HG03159 (cell line): ENCODE data around the gene MT1B.

ENCODE experiments used
- ATAC-seq: cut with Tn5 transposase; IDR thresholded peaks from one replicate; pipeline ENCODE4 v1.9.1; 2021; ENCODE audit warnings: mild to moderate bottlenecking, moderate library complexity; ENCODE audit not compliant: unreplicated experiment

MT1B gene

GRCh38 chr16:56683424-56684172 lies 31.9 kb downstream of the MT1B start:
- no peak for ATAC-seq

- no peak for ATAC-seq
Measured at GRCh38 chr16:56684256-56684925, 32.7 kb downstream of the MT1B start.

- no peak for ATAC-seq
Measured at GRCh38 chr16:56684926-56685590, 33.4 kb downstream of the MT1B start.

GRCh38 chr16:56686758-56687157 lies 35.1 kb downstream of the MT1B start:
- ATAC-seq = no peak

GRCh38 chr16:56688762-56689161 lies 37.1 kb downstream of the MT1B start:
- no peak for ATAC-seq

- ATAC-seq = no peak
Measured at GRCh38 chr16:56689171-56689570, 37.5 kb downstream of the MT1B start.

- ATAC-seq = no peak
Measured at GRCh38 chr16:56690420-56691122, 38.9 kb downstream of the MT1B start.

- ATAC-seq = no peak
Measured at GRCh38 chr16:56691885-56692284, 40.2 kb downstream of the MT1B start.

- no peak for ATAC-seq
Measured at GRCh38 chr16:56695246-56695645, 43.6 kb downstream of the MT1B start.

- ATAC-seq = no peak
Measured at GRCh38 chr16:56697456-56698155, 45.9 kb downstream of the MT1B start.

- ATAC-seq = no peak
Measured at GRCh38 chr16:56700195-56700594, 48.5 kb downstream of the MT1B start.

- no peak for ATAC-seq
Measured at GRCh38 chr16:56700631-56701030, 48.9 kb downstream of the MT1B start.

GRCh38 chr16:56701534-56701933 lies 49.8 kb downstream of the MT1B start:
- ATAC-seq = no peak
